ENCODE results near the gene RAP1A. TPM values are rescaled to one million over a fixed set of nuclear protein-coding genes. Genes with fewer than 3 reads are reported as not detected.

RAP1A gene
- polyA plus RNA-seq, 1 of the 3 experiments (the other 2 are of a cell fraction): 17.7 TPM

- TF ChIP-seq IRF3 (IDR thresholded peaks at IDR 0.05; ENCODE audit: low read depth, low read length): no peak
- no peak for TF ChIP-seq USF2 (IDR thresholded peaks at IDR 0.05; ENCODE audit: borderline replicate concordance, low read depth, low read length)
- TF ChIP-seq FOXM1 (IDR thresholded peaks at IDR 0.05; ENCODE audit: low read depth): no peak
- no peak for TF ChIP-seq FOXJ3 (CRISPR knock-in tag; IDR thresholded peaks at IDR 0.05)
- no peak for TF ChIP-seq CHD2 (IDR thresholded peaks at IDR 0.05; ENCODE audit: low read length, partially characterized antibody)
- no peak for TF ChIP-seq SIN3A (IDR thresholded peaks at IDR 0.05; ENCODE audit: borderline replicate concordance, low read depth, low read length)
- TF ChIP-seq USF1 (IDR thresholded peaks at IDR 0.05; ENCODE audit: borderline replicate concordance, low read depth): no peak
- TF ChIP-seq ZBTB33 (IDR thresholded peaks at IDR 0.05; ENCODE audit: borderline replicate concordance, low read depth): no peak
- no peak for TF ChIP-seq MEF2A (IDR thresholded peaks at IDR 0.05; ENCODE audit: borderline replicate concordance, low read depth)
- TF ChIP-seq POLR2AphosphoS5 (IDR thresholded peaks at IDR 0.05; ENCODE audit: low read depth, low read length): no peak
- TF ChIP-seq JUND (IDR thresholded peaks at IDR 0.05): no peak
Observed at GRCh38 chr1:111671852-111672251, 52.3 kb downstream of the RAP1A start (continued).

GRCh38 chr1:111672331-111672730 lies 52.7 kb downstream of the RAP1A start:
- peaks cover 5 to 12% of the 10 kb centered on the region in 2 experiments for H3K36me3 ChIP-seq (replicated peaks in 1 of 2; ENCODE audit: control insufficient read depth in 1 of 2, insufficient read depth in 2 of 2, low read length in 1 of 2)
- H3K9me3 ChIP-seq: no peaks in the 10 kb centered on the region
- no peaks in the 10 kb centered on the region for H3K27me3 ChIP-seq (ENCODE audit: insufficient read depth)
- no peak for DNase-seq
- CTCF ChIA-PET: interaction anchor here (0.9 to 1.9 kb wide), 3 partner anchors 18 to 164 kb away, joined by 3 to 8 read pairs (median 4); no protein-coding TSS in a partner anchor
- POLR2A ChIA-PET: no interaction called here
- no peaks in the 10 kb centered on the region for H3K9me2 ChIP-seq
- no peak overlapping the region for H3K27ac ChIP-seq (ENCODE audit: low read depth in 2 of 2, low read length in 1 of 2)
- H3F3A ChIP-seq (replicated peaks; ENCODE audit: insufficient read depth): no peaks in the 10 kb centered on the region
- no peak overlapping the region for H2AFZ ChIP-seq (ENCODE audit: low read depth)
- WGBS (ENCODE audit: low lambda C conversion rate): 86% methylated on average over 2 of the region's 2 CpGs
- H3K4me1 ChIP-seq (ENCODE audit: control insufficient read depth in 1 of 2, insufficient read depth in 2 of 2, low read depth in 1 of 2, low read length in 1 of 2): no peaks in the 10 kb centered on the region
- H3K4me2 ChIP-seq: no peak overlapping the region
- H3K4me3 ChIP-seq (ENCODE audit: low read depth in 2 of 2, low read length in 1 of 2): no peak overlapping the region
- H3K79me2 ChIP-seq (ENCODE audit: insufficient read depth): peaks cover 81% of the 10 kb centered on the region
- TF ChIP-seq TAF1 (IDR thresholded peaks at IDR 0.05; ENCODE audit: borderline replicate concordance, low read depth, low read length) (no peak), ELF1 (IDR thresholded peaks at IDR 0.05) (no peak), GABPA (IDR thresholded peaks at IDR 0.05; ENCODE audit: low read depth) (no peak), IRF3 (IDR thresholded peaks at IDR 0.05; ENCODE audit: low read depth, low read length) (no peak), RAD21 (IDR thresholded peaks at IDR 0.05; ENCODE audit: low read length) (no peak), MEF2A (IDR thresholded peaks at IDR 0.05; ENCODE audit: borderline replicate concordance, low read depth) (no peak), SIN3A (IDR thresholded peaks at IDR 0.05; ENCODE audit: borderline replicate concordance, low read depth, low read length) (no peak), CTCF (IDR thresholded peaks at IDR 0.05) (no peak), JUND (IDR thresholded peaks at IDR 0.05) (no peak), TEAD4 (IDR thresholded peaks at IDR 0.05; ENCODE audit: borderline replicate concordance, insufficient read depth) (no peak), FOSL2 (IDR thresholded peaks at IDR 0.05; ENCODE audit: borderline replicate concordance, low read depth) (no peak), NRF1 (IDR thresholded peaks at IDR 0.05; ENCODE audit: low read depth, low read length) (no peak), FOXM1 (IDR thresholded peaks at IDR 0.05; ENCODE audit: low read depth) (no peak), YY1 (IDR thresholded peaks at IDR 0.05; ENCODE audit: low read depth) (no peak), MAX (IDR thresholded peaks at IDR 0.05; ENCODE audit: low read depth) (no peak), RFX5 (IDR thresholded peaks at IDR 0.05; ENCODE audit: low read length) (no peak)
- H4K20me1 ChIP-seq (ENCODE audit: insufficient read depth): 0 out of 2 replicates have a peak, but pooled peaks cover 4% of the 10 kb centered on the region
- H3K9ac ChIP-seq: no peak overlapping the region
